ENCODE measurements around the gene PRKAG2.

PRKAG2 gene

GRCh38 chr7:151770232-151770631, 106.7 kb downstream of the PRKAG2 start:
- Histone ChIP-seq H4K20me1 (ENCODE audit: insufficient read depth) (no peaks in the 10 kb centered on the region), H3K36me3 (ENCODE audit: insufficient read depth) (no peaks in the 10 kb centered on the region), H3K9ac (no peak overlapping the region), H3K4me1 (ENCODE audit: low read depth, poor library complexity, severe bottlenecking) (no peaks in the 10 kb centered on the region), H3K27me3 (ENCODE audit: insufficient read depth, low read depth) (no peaks in the 10 kb centered on the region), H3K4me3 (IDR thresholded peaks at IDR 0.05; ENCODE audit: insufficient read depth, low read depth, low read length) (no peak overlapping the region), H3K27ac (no peak overlapping the region), H3K4me2 (no peak overlapping the region), H3K79me2 (ENCODE audit: insufficient read depth, low read depth) (no peaks in the 10 kb centered on the region), H2AFZ (ENCODE audit: low read depth) (no peak overlapping the region)
- TF ChIP-seq CTCF (conservative IDR thresholded peaks at IDR 0.05; ENCODE audit: low read depth, low read length) = no peak

DNA sequence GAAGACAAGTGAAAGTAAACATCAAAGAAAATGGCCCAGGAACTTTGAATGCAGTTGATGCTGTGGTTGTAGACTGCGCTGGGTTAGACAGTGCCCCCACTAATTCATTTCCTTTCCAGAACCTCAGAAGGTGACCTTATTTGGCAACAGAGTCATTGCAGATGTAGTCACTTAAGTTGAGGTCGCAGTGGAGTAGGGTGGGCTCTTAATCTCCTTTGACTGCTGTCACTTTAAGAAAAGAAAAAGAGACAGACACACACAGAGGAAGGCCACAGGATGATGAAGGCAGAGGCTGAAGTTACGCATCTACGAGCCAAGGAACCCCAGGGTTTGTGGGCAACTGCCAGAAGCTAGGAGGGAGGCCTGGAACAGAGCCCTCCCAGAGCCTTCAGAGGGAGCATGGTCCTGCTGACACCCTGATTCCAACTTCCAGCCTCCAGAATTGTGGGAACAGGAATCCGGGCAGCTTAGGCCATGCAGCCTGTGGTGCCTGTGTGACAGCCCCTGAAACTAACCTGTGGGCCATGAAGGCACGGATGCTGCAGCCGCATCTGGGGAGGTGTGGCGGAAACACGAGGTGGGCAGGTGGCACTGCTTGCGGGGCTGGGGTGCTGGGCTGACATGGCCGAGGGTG, 107.6 kb downstream of the PRKAG2 start:
- Histone ChIP-seq H3K36me3 (ENCODE audit: insufficient read depth) (no peaks in the 10 kb centered on the region), H3K4me1 (ENCODE audit: low read depth, poor library complexity, severe bottlenecking) (no peaks in the 10 kb centered on the region), H3K27me3 (ENCODE audit: insufficient read depth, low read depth) (no peaks in the 10 kb centered on the region), H3K79me2 (ENCODE audit: insufficient read depth, low read depth) (no peaks in the 10 kb centered on the region), H4K20me1 (ENCODE audit: insufficient read depth) (no peaks in the 10 kb centered on the region), H3K27ac (no peak overlapping the region), H3K4me3 (IDR thresholded peaks at IDR 0.05; ENCODE audit: insufficient read depth, low read depth, low read length) (no peak overlapping the region), H3K4me2 (no peak overlapping the region), H3K9ac (no peak overlapping the region), H2AFZ (ENCODE audit: low read depth) (no peak overlapping the region)
- no peak for TF ChIP-seq CTCF (conservative IDR thresholded peaks at IDR 0.05; ENCODE audit: low read depth, low read length)

DNA sequence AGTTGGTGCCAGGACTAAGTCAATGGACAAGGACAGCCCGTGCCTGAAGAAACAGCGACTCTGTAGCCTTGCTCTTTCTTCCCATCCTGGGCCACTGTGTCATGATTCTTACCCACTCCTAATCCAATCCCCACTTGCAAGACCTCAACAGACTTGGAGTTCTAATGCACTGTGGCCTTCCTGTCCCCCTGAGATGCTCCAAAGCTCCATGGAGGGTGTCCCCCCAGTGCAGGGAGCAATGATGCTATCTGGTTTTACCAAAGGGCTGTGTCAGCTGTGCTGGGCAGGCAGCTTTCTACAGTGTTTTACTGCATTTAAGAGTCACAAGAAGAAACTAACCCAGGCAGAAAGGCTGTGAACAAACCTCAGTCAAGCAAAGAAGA, 108.1 kb downstream of the PRKAG2 start:
- Histone ChIP-seq H3K9ac (no peak overlapping the region), H3K79me2 (ENCODE audit: insufficient read depth, low read depth) (no peaks in the 10 kb centered on the region), H3K27ac (no peak overlapping the region), H3K4me1 (ENCODE audit: low read depth, poor library complexity, severe bottlenecking) (no peaks in the 10 kb centered on the region), H3K4me3 (IDR thresholded peaks at IDR 0.05; ENCODE audit: insufficient read depth, low read depth, low read length) (no peak overlapping the region), H3K36me3 (ENCODE audit: insufficient read depth) (no peaks in the 10 kb centered on the region), H4K20me1 (ENCODE audit: insufficient read depth) (no peaks in the 10 kb centered on the region), H3K27me3 (ENCODE audit: insufficient read depth, low read depth) (no peaks in the 10 kb centered on the region), H2AFZ (ENCODE audit: low read depth) (no peak overlapping the region), H3K4me2 (no peak overlapping the region)
- no peak for TF ChIP-seq CTCF (conservative IDR thresholded peaks at IDR 0.05; ENCODE audit: low read depth, low read length)

- Histone ChIP-seq H4K20me1 (ENCODE audit: insufficient read depth) (no peaks in the 10 kb centered on the region), H3K36me3 (ENCODE audit: insufficient read depth) (no peaks in the 10 kb centered on the region), H3K4me3 (IDR thresholded peaks at IDR 0.05; ENCODE audit: insufficient read depth, low read depth, low read length) (no peak overlapping the region), H2AFZ (ENCODE audit: low read depth) (no peak overlapping the region), H3K4me1 (ENCODE audit: low read depth, poor library complexity, severe bottlenecking) (no peaks in the 10 kb centered on the region), H3K9ac (no peak overlapping the region), H3K27ac (no peak overlapping the region), H3K79me2 (ENCODE audit: insufficient read depth, low read depth) (no peaks in the 10 kb centered on the region), H3K4me2 (no peak overlapping the region), H3K27me3 (ENCODE audit: insufficient read depth, low read depth) (no peaks in the 10 kb centered on the region)
- TF ChIP-seq CTCF (conservative IDR thresholded peaks at IDR 0.05; ENCODE audit: low read depth, low read length) = no peak
These were observed 109.4 kb downstream of the PRKAG2 start for GRCh38 chr7:151767557-151767956.
